Suprapubic skin (tissue), 3 donors: ENCODE data around the gene GMEB2.

ENCODE experiments used
- CTCF ChIP-seq, 2 donors: fragments of 200-600 bp in 1 of 2; fragments of 450-650 bp in 1 of 2; sonication (generic) in 1 of 2; IDR thresholded peaks; one replicate each; pipeline ENCODE4 v1.5.1; 2016 to 2019; ENCODE audit warnings: antibody characterized with exemption in 2 of 2, mild to moderate bottlenecking in 1 of 2, moderate library complexity in 1 of 2
- POLR2A ChIP-seq, 2 donors: fragments of 450-650 bp; IDR thresholded peaks; one replicate each; pipeline ENCODE4 v1.6.1; 2017; ENCODE audit warnings: antibody characterized with exemption in 2 of 2, mild to moderate bottlenecking in 2 of 2, moderate library complexity in 2 of 2

DNA sequence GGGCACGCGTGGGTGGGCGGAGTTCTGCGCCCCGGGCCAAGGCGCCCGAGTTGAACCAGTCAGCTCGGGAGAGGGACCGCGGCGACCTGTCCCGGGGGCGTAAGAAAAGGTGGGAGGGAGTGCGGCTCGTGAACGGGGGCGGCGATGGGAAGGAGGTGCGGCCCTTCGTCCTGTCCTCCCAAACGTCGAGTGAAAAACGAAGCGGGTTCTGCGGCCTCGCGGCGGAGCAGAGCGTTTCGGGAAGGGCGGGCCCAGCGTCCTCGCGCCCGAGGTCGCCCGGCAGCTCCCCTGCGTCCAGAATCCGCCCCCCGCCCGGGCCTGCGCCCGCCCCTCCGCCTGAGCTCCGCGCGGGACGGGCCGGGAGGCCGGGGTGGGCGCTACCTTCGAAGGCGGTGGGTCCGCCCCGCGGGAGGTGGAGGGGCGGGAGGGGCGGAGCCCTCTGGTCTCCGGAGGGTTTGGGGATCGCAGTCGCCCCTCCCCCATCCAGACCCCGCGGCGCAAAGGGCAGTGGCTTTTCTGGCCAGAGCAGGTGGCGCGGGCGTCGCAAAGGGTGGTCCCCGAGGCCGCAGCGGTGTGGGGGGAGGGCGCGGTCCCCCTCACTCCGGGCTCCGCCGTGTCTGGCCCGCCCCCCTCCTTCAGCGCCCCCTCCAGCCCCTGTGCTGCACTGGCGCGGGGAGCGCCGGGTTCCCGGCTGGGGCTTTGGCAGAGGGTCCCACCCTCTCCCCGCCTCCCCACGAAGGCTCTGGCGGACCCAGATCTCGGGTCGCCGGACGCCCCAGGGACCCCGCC lies 25.5 kb upstream of the GMEB2 start:
- TF ChIP-seq CTCF (IDR thresholded peaks at IDR 0.05) = no peak
- no peak for TF ChIP-seq POLR2A (IDR thresholded peaks at IDR 0.05)
